HFFc6 (cell line): ENCODE data around the gene CHST3. TPM values are rescaled to one million over a fixed set of nuclear protein-coding genes. Genes with fewer than 3 reads are reported as not detected.
"Not testable (repeated sequence)": the region's sequence is repeated elsewhere in the genome, so short reads cannot be mapped to it uniquely, and the experiment has no call there.

Experiments
- DNase-seq: peaks from one replicate; pipeline ENCODE4 v3.0.0-alpha.2; 2018
- H3K27ac Mint-ChIP-seq: 2 replicates; pipeline ENCODE4 v1.8.0; 2020; ENCODE audit warnings: mild to moderate bottlenecking, mixed read lengths
- H3K27me3 Mint-ChIP-seq: 2 replicates; pipeline ENCODE4 v1.8.0; 2021; ENCODE audit warnings: mild to moderate bottlenecking, moderate library complexity, mixed read lengths; ENCODE audit not compliant: insufficient read depth
- H3K36me3 Mint-ChIP-seq: 2 replicates; pipeline ENCODE4 v1.8.0; 2021; ENCODE audit warnings: low read depth, mixed read lengths
- H3K4me1 Mint-ChIP-seq: 2 replicates; pipeline ENCODE4 v1.8.0; 2020; ENCODE audit warnings: low read depth, mixed read lengths
- H3K4me3 Mint-ChIP-seq: 2 replicates; pipeline ENCODE4 v1.8.0; 2020; ENCODE audit warnings: mild to moderate bottlenecking, moderate library complexity, mixed read lengths
- H3K9me3 Mint-ChIP-seq: 2 replicates; pipeline ENCODE4 v1.8.0; 2020; ENCODE audit warnings: mild to moderate bottlenecking, mixed read lengths
- CTCF ChIP-seq: fragments of 200-600 bp; sonication (generic); IDR thresholded peaks from 2 replicates; pipeline ENCODE4 v1.5.0; 2021; ENCODE audit warnings: antibody characterized with exemption, mild to moderate bottlenecking
- total RNA-seq, 6 experiments: library from RNA; stranded (reverse); fragmentation: NEBNext Ultra II Directional; extraction: Animal tissue kit (Norgen Biotek cat#: 25700); gene quantifications; 2 replicates in 1 of 6; 3 replicates in 5 of 6; pipeline ENCODE4 v1.2.3, GENCODE V29; 2021

CHST3 gene
- total RNA-seq, 6 experiments from 2014 or later = 34.9 to 48.1 (median 40.3) TPM

- no peak for DNase-seq
- Mint-ChIP-seq H3K36me3 (no peaks in the 10 kb centered on the region), H3K4me3 (no peak overlapping the region), H3K27me3 (peaks cover 4% of the 10 kb centered on the region), H3K4me1 (peaks cover 34% of the 10 kb centered on the region), H3K9me3 (no peaks in the 10 kb centered on the region), H3K27ac (no peak overlapping the region)
- no peak for TF ChIP-seq CTCF
Observed at GRCh38 chr10:72031706-72032105, 67.5 kb downstream of the CHST3 start.

- H3K4me1 Mint-ChIP-seq = peaks cover 25% of the 10 kb centered on the region
- H3K27me3 Mint-ChIP-seq, H3K4me3 Mint-ChIP-seq, H3K27ac Mint-ChIP-seq, H3K36me3 Mint-ChIP-seq, DNase-seq, H3K9me3 Mint-ChIP-seq: not testable (repeated sequence)
Observed at GRCh38 chr10:72032409-72033162, 68.4 kb downstream of the CHST3 start.

GRCh38 chr10:72034040-72034499 is 69.9 kb downstream of the CHST3 start:
- DNase-seq = no peak
- Mint-ChIP-seq H3K27ac (no peak overlapping the region), H3K4me1 (peaks cover 21% of the 10 kb centered on the region), H3K27me3 (peaks cover 4% of the 10 kb centered on the region), H3K4me3 (no peak overlapping the region), H3K36me3 (no peaks in the 10 kb centered on the region), H3K9me3 (no peaks in the 10 kb centered on the region)
- no peak for TF ChIP-seq CTCF

- Mint-ChIP-seq H3K4me3 (no peak overlapping the region), H3K27ac (no peak overlapping the region), H3K9me3 (no peaks in the 10 kb centered on the region), H3K27me3 (peaks cover 4% of the 10 kb centered on the region), H3K36me3 (no peaks in the 10 kb centered on the region), H3K4me1 (peaks cover 27% of the 10 kb centered on the region)
- no peak for DNase-seq
- no peak for TF ChIP-seq CTCF
Observed at GRCh38 chr10:72034761-72035160, 70.6 kb downstream of the CHST3 start.

GRCh38 chr10:72035252-72035887 is 71.2 kb downstream of the CHST3 start:
- H3K27me3 Mint-ChIP-seq = peaks cover 4% of the 10 kb centered on the region
- no peak for DNase-seq
- no peak overlapping the region for H3K27ac Mint-ChIP-seq
- TF ChIP-seq CTCF = no peak
- no peaks in the 10 kb centered on the region for H3K36me3 Mint-ChIP-seq
- H3K4me3 Mint-ChIP-seq = no peak overlapping the region
- no peaks in the 10 kb centered on the region for H3K9me3 Mint-ChIP-seq
- H3K4me1 Mint-ChIP-seq = peaks cover 25% of the 10 kb centered on the region

GRCh38 chr10:72037266-72037665 is 73.1 kb downstream of the CHST3 start:
- H3K27ac Mint-ChIP-seq = no peak overlapping the region
- no peaks in the 10 kb centered on the region for H3K36me3 Mint-ChIP-seq
- no peaks in the 10 kb centered on the region for H3K9me3 Mint-ChIP-seq
- H3K4me1 Mint-ChIP-seq = peaks cover 23% of the 10 kb centered on the region
- TF ChIP-seq CTCF = no peak
- H3K4me3 Mint-ChIP-seq = no peak overlapping the region
- H3K27me3 Mint-ChIP-seq = no peaks in the 10 kb centered on the region; the same call in 1 of the 2 replicates
- no peak for DNase-seq
